Gastroesophageal sphincter (tissue), 4 donors: ENCODE results near the gene MPL. TPM values are rescaled to one million over a fixed set of nuclear protein-coding genes. Genes with fewer than 3 reads are reported as not detected.
A peak's percentile ranks its signal among the peaks of the same experiment; 100 is the strongest.

Source experiments
- ATAC-seq: fragments of 150-250 bp; one replicate; pipeline ENCODE4 v1.9.1; 2016; ENCODE audit warnings: mild to moderate bottlenecking, moderate library complexity
- H3K27ac ChIP-seq, 4 donors: fragments of 200-600 bp; sonication (generic) in 3 of 4; 1 replicate in 3 of 4; 2 replicates in 1 of 4; pipeline ENCODE4 v1.5.1; 2016 to 2019
- H3K27me3 ChIP-seq: fragments of 200-600 bp; sonication (generic); one replicate; pipeline ENCODE4 v1.5.1; 2019
- H3K36me3 ChIP-seq, 2 donors: fragments of 200-600 bp; sonication (generic); one replicate each; pipeline ENCODE4 v1.5.1; 2019; ENCODE audit warnings: control low read depth in 1 of 2
- H3K4me1 ChIP-seq, 3 donors: fragments of 200-600 bp; sonication (generic); 1 replicate in 2 of 3; 2 replicates in 1 of 3; pipeline ENCODE4 v1.5.1; 2016 to 2019; ENCODE audit warnings: control low read depth in 2 of 3
- H3K4me3 ChIP-seq, 2 donors: fragments of 200-600 bp; sonication (generic); one replicate each; pipeline ENCODE4 v1.5.1; 2019; ENCODE audit warnings: mild to moderate bottlenecking in 1 of 2, moderate library complexity in 1 of 2
- H3K9me3 ChIP-seq, 3 donors: fragments of 200-600 bp; sonication (generic); one replicate each; pipeline ENCODE4 v1.5.1; 2017 to 2019; ENCODE audit warnings: control low read depth in 2 of 3
- CTCF ChIP-seq, 4 experiments: fragments of 200-600 bp in 2 of 4; fragments of 450-650 bp in 2 of 4; sonication (generic) in 1 of 4; IDR thresholded peaks; one replicate each; pipeline ENCODE4 v1.5.1; 2017 to 2019; ENCODE audit warnings: antibody characterized with exemption in 4 of 4, mild to moderate bottlenecking in 2 of 4, moderate library complexity in 2 of 4
- EP300 ChIP-seq: sonication (generic); formaldehyde crosslinking; IDR thresholded peaks from one replicate; pipeline ENCODE4 v1.6.1; 2017; ENCODE audit warnings: antibody characterized with exemption, mild to moderate bottlenecking
- POLR2A ChIP-seq, 2 donors: fragments of 450-650 bp; IDR thresholded peaks; one replicate each; pipeline ENCODE4 v1.6.1; 2017; ENCODE audit warnings: antibody characterized with exemption in 2 of 2, mild to moderate bottlenecking in 2 of 2, moderate library complexity in 1 of 2
- POLR2AphosphoS5 ChIP-seq: sonication (generic); formaldehyde crosslinking; IDR thresholded peaks from one replicate; pipeline ENCODE4 v1.6.1; 2017; ENCODE audit warnings: antibody characterized with exemption
- whole genome bisulfite sequencing, 2 donors: methylation state at CpG; one replicate each; pipeline ENCODE4 v1.1.5; 2018; ENCODE audit warnings: low coverage in 1 of 2; 5-methylcytosine and 5-hydroxymethylcytosine counted together
- total RNA-seq, 4 donors: library from RNA; depleted of rRNA; stranded (reverse); fragments of >200 nt; gene quantifications; one replicate each; pipeline ENCODE4 v1.1.0, GENCODE V29; 2016

The MPL gene
- total RNA-seq, 4 donors from 2014 or later: 0.27 to 1.1 TPM; not detected in 2

DNA sequence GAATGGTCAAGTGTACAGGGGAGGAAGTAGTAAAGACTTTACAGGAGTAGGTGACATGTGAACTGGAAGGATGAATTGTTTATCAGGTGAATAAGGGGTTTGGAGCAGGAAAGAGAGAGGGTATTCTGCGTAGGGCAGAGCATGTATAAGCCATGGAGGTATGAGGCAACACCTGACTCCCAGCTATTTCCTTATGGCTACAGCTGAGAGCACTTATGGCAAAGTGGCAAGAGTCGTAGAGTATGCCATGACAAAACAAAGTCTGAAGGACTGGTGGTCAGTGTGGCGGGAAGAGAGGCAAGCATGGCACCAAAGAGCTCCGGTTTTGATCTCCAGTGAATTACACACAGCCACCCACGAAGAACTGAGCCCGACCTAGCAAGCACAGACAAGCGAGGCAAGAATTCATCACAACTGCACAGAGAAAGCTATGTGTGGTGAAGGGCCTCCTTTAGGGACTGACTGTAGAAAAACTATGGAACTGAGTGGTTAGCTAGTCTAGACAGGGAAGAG lies 39.2 kb downstream of the MPL start:
- TF ChIP-seq CTCF (IDR thresholded peaks at IDR 0.05) (no peak), POLR2AphosphoS5 (no peak), POLR2A (IDR thresholded peaks at IDR 0.05) (no peak)
- Histone ChIP-seq H3K36me3 (peaks cover 0 to 36% of the 10 kb centered on the region in 2 donors), H3K4me3 (no peak overlapping the region), H3K27ac (no peak overlapping the region), H3K4me1 (peaks cover 0 to 9% (median 0%) of the 10 kb centered on the region in 3 donors), H3K27me3 (no peaks in the 10 kb centered on the region), H3K9me3 (no peaks in the 10 kb centered on the region)
- 88 to 95% methylated on average over 5 to 6 of the region's 7 CpGs for WGBS, 2 donors
- no peak for ATAC-seq

DNA sequence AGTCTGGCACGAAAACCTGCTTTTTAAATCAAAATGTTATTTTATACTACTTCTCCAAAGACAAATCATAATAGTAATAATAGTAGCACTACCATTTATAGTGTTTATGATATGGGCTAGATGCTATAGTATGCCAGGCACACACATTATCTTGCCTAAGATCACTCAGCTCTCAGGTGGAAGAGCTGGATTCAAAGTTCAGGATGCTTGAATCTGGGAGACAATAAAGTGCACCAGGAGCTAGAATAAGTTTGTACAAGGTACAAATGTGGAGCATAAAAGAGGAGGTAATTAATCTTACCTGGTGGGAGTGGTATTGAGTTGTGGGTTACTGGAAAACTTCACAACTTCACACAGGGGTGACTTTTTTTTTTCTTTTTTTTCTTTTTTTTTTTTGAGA lies 40.2 kb downstream of the MPL start:
- Histone ChIP-seq H3K4me3 (no peak overlapping the region), H3K9me3 (no peaks in the 10 kb centered on the region), H3K4me1 (peaks cover 0 to 19% (median 0%) of the 10 kb centered on the region in 3 donors), H3K36me3 (peaks cover 0 to 45% of the 10 kb centered on the region in 2 donors), H3K27me3 (no peaks in the 10 kb centered on the region), H3K27ac (no peak overlapping the region)
- WGBS, 2 donors: 83 to 93% methylated on average over 1 of the region's 1 CpG
- TF ChIP-seq POLR2A (IDR thresholded peaks at IDR 0.05): no peak
- no peak for TF ChIP-seq EP300
- no peak for TF ChIP-seq CTCF (IDR thresholded peaks at IDR 0.05)
- no peak for TF ChIP-seq POLR2AphosphoS5
- no peak for ATAC-seq

DNA sequence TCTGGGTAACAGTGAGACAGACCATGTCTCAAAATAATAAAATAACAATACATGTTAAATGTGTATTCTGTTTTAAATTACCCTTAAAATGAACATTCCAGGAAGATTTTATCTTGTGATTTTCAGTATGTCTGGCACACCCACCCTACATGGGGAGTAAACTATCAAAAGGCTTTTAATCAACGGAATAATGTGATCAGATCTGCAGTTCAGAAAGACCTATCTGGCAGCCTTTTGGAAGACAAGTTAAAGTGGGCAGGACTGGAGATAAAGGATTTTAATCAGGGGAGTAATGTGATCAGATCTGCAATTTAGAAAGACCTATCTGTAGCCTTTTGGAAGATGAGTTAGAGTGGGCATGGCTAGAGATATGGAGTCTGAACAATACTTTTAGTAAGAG lies 41.9 kb downstream of the MPL start:
- peaks cover 0 to 45% of the 10 kb centered on the region in 2 donors for H3K36me3 ChIP-seq
- no peak overlapping the region for H3K27ac ChIP-seq
- H3K27me3 ChIP-seq: no peaks in the 10 kb centered on the region
- H3K4me1 ChIP-seq: peaks cover 0 to 18% (median 0%) of the 10 kb centered on the region in 3 donors
- WGBS, 2 donors: 91 to 100% methylated on average over 1 of the region's 1 CpG
- no peak for ATAC-seq
- no peaks in the 10 kb centered on the region for H3K9me3 ChIP-seq
- no peak for TF ChIP-seq CTCF (IDR thresholded peaks at IDR 0.05)
- TF ChIP-seq POLR2A (IDR thresholded peaks at IDR 0.05): no peak
- no peak for TF ChIP-seq EP300
- no peak for TF ChIP-seq POLR2AphosphoS5
- H3K4me3 ChIP-seq: no peak overlapping the region

DNA sequence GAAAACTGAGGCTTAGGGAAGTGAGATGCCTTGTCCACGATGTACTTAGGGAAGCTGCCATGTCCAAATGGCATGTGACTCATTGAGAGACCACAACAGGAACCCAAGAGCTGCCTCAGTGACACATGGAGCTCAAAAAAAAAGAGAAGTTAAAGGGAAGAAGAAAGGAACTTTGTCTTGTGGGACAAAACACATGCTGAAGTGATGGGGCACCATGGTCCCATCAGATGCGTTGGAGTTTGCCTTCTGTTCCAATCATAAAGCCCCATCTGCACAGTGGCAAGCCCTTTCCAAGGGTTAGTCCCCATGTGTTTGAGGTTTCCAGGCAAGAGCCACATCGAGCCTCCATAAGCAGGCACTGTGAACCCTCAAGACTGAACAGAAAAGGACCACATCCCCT lies 44.0 kb downstream of the MPL start:
- Histone ChIP-seq H3K4me3 (no peak overlapping the region), H3K9me3 (no peaks in the 10 kb centered on the region), H3K27me3 (no peaks in the 10 kb centered on the region), H3K4me1 (peaks cover 0 to 18% (median 0%) of the 10 kb centered on the region in 3 donors), H3K36me3 (peaks cover 0 to 67% of the 10 kb centered on the region in 2 donors), H3K27ac (peak overlapping the region in 3 of 4 donors; percentile 3 to 29 (median 13))
- peak; percentile 43 for ATAC-seq
- no peak for TF ChIP-seq EP300
- no peak for TF ChIP-seq POLR2AphosphoS5
- TF ChIP-seq POLR2A (IDR thresholded peaks at IDR 0.05): no peak
- no peak for TF ChIP-seq CTCF (IDR thresholded peaks at IDR 0.05)
- 46 to 100% methylated on average over 1 to 3 of the region's 3 CpGs for WGBS, 2 donors

GRCh38 chr1:43382027-43382779 lies 44.6 kb downstream of the MPL start:
- H3K27ac ChIP-seq: peak overlapping the region in 2 of 4 donors; percentile 3 to 29
- no peak overlapping the region for H3K4me3 ChIP-seq
- ATAC-seq: no peak
- TF ChIP-seq CTCF (IDR thresholded peaks at IDR 0.05): no peak
- no peak for TF ChIP-seq POLR2A (IDR thresholded peaks at IDR 0.05)
- TF ChIP-seq EP300: no peak
- TF ChIP-seq POLR2AphosphoS5: no peak
- no peaks in the 10 kb centered on the region for H3K9me3 ChIP-seq
- no peaks in the 10 kb centered on the region for H3K27me3 ChIP-seq
- H3K4me1 ChIP-seq: peaks cover 0 to 18% (median 0%) of the 10 kb centered on the region in 3 donors
- H3K36me3 ChIP-seq: peaks cover 0 to 73% of the 10 kb centered on the region in 2 donors
- WGBS, 2 donors: 17 to 29% methylated on average over 3 to 4 of the region's 6 CpGs
